Stimulated activated CD4-positive, alpha-beta T cell treated with anti-CD3 and anti-CD28 coated beads, Interleukin-12 subunit alpha, Interleukin-12 subunit beta, amount 100 ng/mL, for 48 hours (primary cell): ENCODE data around the gene DCTN1.
A peak's percentile ranks its signal among the peaks of the same experiment; 100 is the strongest.
"Not testable (repeated sequence)": the region's sequence is repeated elsewhere in the genome, so short reads cannot be mapped to it uniquely, and the experiment has no call there.

Experiments
- DNase-seq, 3 donors: peaks; one replicate each; pipeline ENCODE4 v3.0.0-alpha.2; 2020; ENCODE audit warnings: low read depth in 2 of 3, low spot score in 1 of 3

Gene DCTN1

GRCh38 chr2:74379851-74380789 lies at the start of gene DCTN1:
TSS of gene DCTN1 (minus strand) at chr2:74380311. CDS start at chr2:74380037, 274 bp downstream.
- DNase-seq, result peak in 1 of 3 donors; percentile 20

- no peak for DNase-seq
These were observed 48.6 kb upstream of the DCTN1 start for GRCh38 chr2:74428675-74429074.

GRCh38 chr2:74427551-74427950 lies 47.4 kb upstream of the DCTN1 start:
- no peak for DNase-seq

GRCh38 chr2:74426181-74426758 lies 46.2 kb upstream of the DCTN1 start:
- no peak for DNase-seq

GRCh38 chr2:74425523-74425922 lies 45.4 kb upstream of the DCTN1 start:
- DNase-seq, result no peak

GRCh38 chr2:74424995-74425406 lies 44.9 kb upstream of the DCTN1 start:
- no peak for DNase-seq

GRCh38 chr2:74424139-74424992 lies 44.3 kb upstream of the DCTN1 start:
- DNase-seq, result no peak

- DNase-seq, result no peak
These were observed 43.4 kb upstream of the DCTN1 start for GRCh38 chr2:74423231-74424095.

- peak; percentile 88 to 93 (median 89) for DNase-seq
These were observed 41.2 kb upstream of the DCTN1 start, which contains the start of the genes C2orf81 and WDR54 for GRCh38 chr2:74421221-74421870. TSS of gene C2orf81 (minus strand) at chr2:74421619. CDS start at chr2:74421560, 59 bp downstream. TSS of gene WDR54 (plus strand) at chr2:74421730. CDS start at chr2:74422154, 424 bp downstream.

- not testable (repeated sequence) for DNase-seq
These were observed 40.5 kb upstream of the DCTN1 start for GRCh38 chr2:74420443-74421103.

GRCh38 chr2:74420006-74420405 lies 39.9 kb upstream of the DCTN1 start:
- DNase-seq, result no peak

GRCh38 chr2:74419345-74419744 lies 39.2 kb upstream of the DCTN1 start:
- no peak for DNase-seq

GRCh38 chr2:74418312-74418711 lies 38.2 kb upstream of the DCTN1 start:
- DNase-seq, result no peak

- DNase-seq, result no peak
These were observed 37.7 kb upstream of the DCTN1 start for GRCh38 chr2:74417763-74418162.

- DNase-seq, result no peak
These were observed 37.1 kb upstream of the DCTN1 start for GRCh38 chr2:74417197-74417596.

GRCh38 chr2:74416778-74417177 lies 36.7 kb upstream of the DCTN1 start:
- DNase-seq, result no peak

- no peak for DNase-seq
These were observed 35.8 kb upstream of the DCTN1 start for GRCh38 chr2:74415762-74416395.

- no peak for DNase-seq
These were observed 35.0 kb upstream of the DCTN1 start for GRCh38 chr2:74414881-74415761.
